CD4-positive, alpha-beta T cell (primary cell): Measurements from ENCODE around the gene ETV5. TPM values are rescaled to one million over a fixed set of nuclear protein-coding genes. Genes with fewer than 3 reads are reported as not detected.
A peak's percentile ranks its signal among the peaks of the same experiment; 100 is the strongest.

Experiments used
- ATAC-seq: fragments of 200-7000 bp; cut with Tn5 transposase; one replicate; pipeline ENCODE4 v1.10.0; 2022; ENCODE audit warnings: mild to moderate bottlenecking; ENCODE audit not compliant: poor library complexity
- CTCF ChIA-PET: fragments of 350-600 bp; sonication (Branson Sonifier 250); formaldehyde crosslinking; loops from one replicate; lab custom pipeline; 2021; ENCODE audit warnings: antibody characterized with exemption, inconsistent platforms; lab: Charles Lee
- POLR2A ChIA-PET: fragments of 350-600 bp; sonication (Branson Sonifier 250); formaldehyde crosslinking; loops from one replicate; lab custom pipeline; 2021; ENCODE audit warnings: antibody characterized with exemption, inconsistent platforms; lab: Charles Lee
- DNase-seq, 14 experiments: peaks; one replicate each; pipeline ENCODE4 v3.0.0-alpha.2; 2013 to 2020; ENCODE audit warnings: mixed read lengths in 2 of 14
- H3K27ac ChIP-seq, 2 donors: one replicate each; pipeline versions ENCODE4 v1.5.1 to v1.7.0; 2013; ENCODE audit warnings: low read length in 2 of 2, low read depth in 1 of 2, mild to moderate bottlenecking in 1 of 2
- H3K27me3 ChIP-seq, 2 experiments: 1 replicate in 1 of 2; 2 replicates in 1 of 2; pipeline versions ENCODE4 v1.6.1 to v1.7.0; 2013; ENCODE audit warnings: low read length in 2 of 2, control low read depth in 1 of 2, mild to moderate bottlenecking in 1 of 2, moderate library complexity in 1 of 2; ENCODE audit not compliant: insufficient read depth in 2 of 2, control insufficient read depth in 1 of 2
- H3K36me3 ChIP-seq: one replicate; pipeline ENCODE4 v1.6.1; 2013; ENCODE audit warnings: low read length, control low read depth; ENCODE audit not compliant: insufficient read depth
- H3K4me1 ChIP-seq: one replicate; pipeline ENCODE4 v1.6.1; 2013; ENCODE audit warnings: low read length, control low read depth; ENCODE audit not compliant: insufficient read depth
- H3K4me3 ChIP-seq: one replicate; pipeline ENCODE4 v1.5.1; 2013; ENCODE audit warnings: mild to moderate bottlenecking, low read length, moderate library complexity
- H3K9me3 ChIP-seq, 2 experiments: 1 replicate in 1 of 2; 2 replicates in 1 of 2; pipeline versions ENCODE4 v1.6.1 to v1.7.0; 2013; ENCODE audit warnings: low read length in 2 of 2, mild to moderate bottlenecking in 2 of 2, control low read depth in 1 of 2, moderate library complexity in 1 of 2; ENCODE audit not compliant: control insufficient read depth in 1 of 2, insufficient read depth in 1 of 2
- H3K27ac Mint-ChIP-seq: one replicate; pipeline ENCODE4 v1.8.0; 2020; ENCODE audit warnings: mixed read lengths
- H3K27me3 Mint-ChIP-seq: one replicate; pipeline ENCODE4 v1.8.0; 2021; ENCODE audit warnings: mixed read lengths
- H3K36me3 Mint-ChIP-seq: one replicate; pipeline ENCODE4 v1.8.0; 2021; ENCODE audit warnings: low read depth, mixed read lengths
- H3K4me1 Mint-ChIP-seq: one replicate; pipeline ENCODE4 v1.8.0; 2021; ENCODE audit warnings: low read depth, mixed read lengths
- H3K4me3 Mint-ChIP-seq: one replicate; pipeline ENCODE4 v1.8.0; 2020; ENCODE audit warnings: mild to moderate bottlenecking, mixed read lengths
- H3K9me3 Mint-ChIP-seq: one replicate; pipeline ENCODE4 v1.8.0; 2020; ENCODE audit warnings: mixed read lengths
- CTCF ChIP-seq: fragments of 200-600 bp; IDR thresholded peaks from one replicate; pipeline ENCODE4 v1.8.0; 2022; ENCODE audit warnings: antibody characterized with exemption, mild to moderate bottlenecking
- intact Hi-C, 2 experiments: fragments of 100-400 bp; cut with DNase I in 1 of 2; cut with micrococcal nuclease in 1 of 2; formaldehyde crosslinking; loops; one replicate each; pipeline versions ENCODE4 v1.15.1 to v1.9.0; 2023 to 2025; cut with DNase I, micrococcal nuclease
- total RNA-seq, 174 experiments: library from RNA in 2 of 174; stranded (reverse) in 2 of 174; gene quantifications; one replicate each; pipeline ENCODE4 v1.2.3 and lab custom pipeline; 2021 to 2026

The ETV5 gene
- total RNA-seq, 2 experiments from 2014 or later = not detected

- no peaks in the 10 kb centered on the region for H3K36me3 ChIP-seq
- no peak overlapping the region for H3K4me3 ChIP-seq
- peaks cover 93% of the 10 kb centered on the region for H3K27me3 Mint-ChIP-seq
- no peaks in the 10 kb centered on the region for H3K36me3 Mint-ChIP-seq
- intact Hi-C loops = no loop called here
- H3K27me3 ChIP-seq = peaks cover 43 to 62% of the 10 kb centered on the region in 2 experiments
- DNase-seq (no peak), ATAC-seq (no peak)
- H3K27ac Mint-ChIP-seq = no peak overlapping the region
- H3K9me3 Mint-ChIP-seq = no peaks in the 10 kb centered on the region
- no peak for TF ChIP-seq CTCF
- ChIA-PET CTCF (no interaction called here), POLR2A (no interaction called here)
- peaks cover 8% of the 10 kb centered on the region for H3K4me1 ChIP-seq
- H3K27ac ChIP-seq = no peak overlapping the region
- no peak overlapping the region for H3K4me3 Mint-ChIP-seq
- no peaks in the 10 kb centered on the region for H3K4me1 Mint-ChIP-seq
- H3K9me3 ChIP-seq = no peaks in the 10 kb centered on the region
Observed at GRCh38 chr3:186096290-186096689, 12.6 kb downstream of the ETV5 start.

DNA sequence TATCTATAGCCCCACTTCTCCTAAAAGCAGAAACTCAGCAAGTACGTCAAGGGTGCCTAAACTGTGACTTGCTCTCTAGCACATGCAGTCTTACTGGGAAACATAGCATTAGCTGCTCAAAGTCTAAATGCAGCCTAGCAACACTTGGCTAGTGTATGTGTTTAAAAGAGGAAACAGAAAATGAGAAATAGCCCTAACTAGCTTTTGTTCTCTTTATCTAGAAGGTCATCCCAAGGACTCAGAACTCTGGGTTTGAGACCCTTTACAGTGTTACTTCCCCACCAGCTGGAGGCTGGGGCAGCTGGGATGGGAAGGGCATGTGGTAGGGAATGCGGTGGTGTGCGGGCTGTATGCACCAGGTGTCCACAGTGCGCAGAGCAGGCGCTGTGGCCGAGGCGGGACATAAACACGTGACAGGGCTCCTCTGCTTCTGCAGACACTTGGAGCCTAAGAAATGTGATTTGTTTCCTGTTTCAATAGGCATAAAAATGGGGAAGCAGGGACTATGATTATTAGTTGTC is 13.3 kb downstream of the ETV5 start:
- no peaks in the 10 kb centered on the region for H3K4me1 Mint-ChIP-seq
- intact Hi-C loops = no loop called here
- no peaks in the 10 kb centered on the region for H3K9me3 Mint-ChIP-seq
- ATAC-seq (no peak), DNase-seq (peak in 2 of 14 experiments; percentile 35 to 39)
- CTCF ChIA-PET = no interaction called here
- POLR2A ChIA-PET = no interaction called here
- no peaks in the 10 kb centered on the region for H3K36me3 Mint-ChIP-seq
- Histone ChIP-seq H3K27me3 (peaks cover 43 to 58% of the 10 kb centered on the region in 2 experiments), H3K27ac (no peak overlapping the region), H3K9me3 (no peaks in the 10 kb centered on the region), H3K36me3 (no peaks in the 10 kb centered on the region), H3K4me3 (no peak overlapping the region), H3K4me1 (peaks cover 8% of the 10 kb centered on the region)
- peaks cover 94% of the 10 kb centered on the region for H3K27me3 Mint-ChIP-seq
- TF ChIP-seq CTCF = no peak
- no peak overlapping the region for H3K27ac Mint-ChIP-seq
- no peak overlapping the region for H3K4me3 Mint-ChIP-seq

DNA sequence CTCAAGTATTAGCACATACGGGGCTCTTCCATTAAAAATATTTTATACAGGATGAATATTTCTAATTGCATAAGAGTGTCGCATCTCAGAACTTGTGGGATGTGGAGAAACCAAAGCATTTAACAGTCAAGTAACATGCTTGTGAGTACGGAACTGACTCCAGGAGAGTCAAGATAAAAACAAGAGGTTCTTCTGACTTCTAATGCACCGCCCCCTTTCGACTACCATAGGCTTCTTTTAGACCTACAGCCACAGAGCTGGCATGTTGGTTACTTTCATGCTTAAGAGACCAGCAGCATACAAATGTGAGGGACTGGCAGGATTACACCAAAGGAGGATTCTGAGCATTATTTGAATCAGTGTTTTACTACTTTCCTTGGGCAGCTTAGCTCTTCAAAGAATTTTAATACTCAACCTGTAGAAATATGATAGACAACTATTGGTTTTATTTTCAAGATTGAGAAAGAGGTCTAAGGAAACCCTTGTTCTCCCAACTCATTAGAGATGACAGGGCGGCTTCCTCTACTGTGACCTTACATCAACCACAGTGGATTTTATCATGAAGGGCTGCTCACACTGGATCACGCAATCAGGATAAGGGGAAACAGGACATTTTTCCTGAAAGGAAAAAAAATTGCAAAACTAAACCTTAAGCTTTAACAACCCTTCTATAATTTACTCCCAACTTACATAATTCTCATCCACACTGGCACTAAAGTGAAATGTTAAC is 14.0 kb downstream of the ETV5 start:
- no peaks in the 10 kb centered on the region for H3K36me3 Mint-ChIP-seq
- H3K4me1 Mint-ChIP-seq = no peaks in the 10 kb centered on the region
- intact Hi-C loops = no loop called here
- H3K9me3 ChIP-seq = no peaks in the 10 kb centered on the region
- H3K27ac Mint-ChIP-seq = no peak overlapping the region
- ATAC-seq (no peak), DNase-seq (no peak)
- no peak overlapping the region for H3K4me3 Mint-ChIP-seq
- H3K4me3 ChIP-seq = no peak overlapping the region
- TF ChIP-seq CTCF = no peak
- no peaks in the 10 kb centered on the region for H3K36me3 ChIP-seq
- CTCF ChIA-PET = no interaction called here
- H3K27ac ChIP-seq = no peak overlapping the region
- H3K9me3 Mint-ChIP-seq = no peaks in the 10 kb centered on the region
- peaks cover 87% of the 10 kb centered on the region for H3K27me3 Mint-ChIP-seq
- POLR2A ChIA-PET = no interaction called here
- H3K4me1 ChIP-seq = peaks cover 8% of the 10 kb centered on the region
- H3K27me3 ChIP-seq = peaks cover 43 to 52% of the 10 kb centered on the region in 2 experiments
